C4-2B (cell line): ENCODE results near the gene KBTBD13.

Experiments used
- CTCF ChIP-seq: fragments of 450-650 bp; conservative IDR thresholded peaks from 2 replicates; pipeline ENCODE4 v1.5.1; 2017; ENCODE audit warnings: mild to moderate bottlenecking
- ZFX ChIP-seq: fragments of 450-650 bp; IDR thresholded peaks from 2 replicates; pipeline ENCODE4 v1.6.1; 2017

GRCh38 chr15:65095011-65095746 lies 18.6 kb downstream of the KBTBD13 start:
- TF ChIP-seq CTCF: no peak
- TF ChIP-seq ZFX: no peak
